HuH-7 (cell line): ENCODE results near the gene SPINK8.
"Not testable (repeated sequence)": the region's sequence is repeated elsewhere in the genome, so short reads cannot be mapped to it uniquely, and the experiment has no call there.

ENCODE experiments used
- DNase-seq: peaks from one replicate; pipeline ENCODE4 v3.0.0; 2011; ENCODE audit warnings: low spot score

Gene SPINK8

GRCh38 chr3:48333346-48334245 lies at the start of gene SPINK8:
SPINK8 (minus strand) TSS chr3:48333661; CDS start chr3:48328341, 5,320 bp downstream.
- DNase-seq: not testable (repeated sequence)

GRCh38 chr3:48372862-48373435 lies 39.5 kb upstream of the SPINK8 start:
- DNase-seq: no peak

- no peak for DNase-seq
These were observed 38.9 kb upstream of the SPINK8 start for GRCh38 chr3:48372377-48372770.

- DNase-seq: no peak
These were observed 38.4 kb upstream of the SPINK8 start, which contains the start of gene FBXW12 for GRCh38 chr3:48371651-48372376. FBXW12 (plus strand) TSS chr3:48372219; CDS start chr3:48372768, 549 bp downstream.

- no peak for DNase-seq
These were observed 36.9 kb upstream of the SPINK8 start for GRCh38 chr3:48370333-48370713.

- DNase-seq: no peak
These were observed 36.4 kb upstream of the SPINK8 start for GRCh38 chr3:48369693-48370332.

- DNase-seq: no peak
These were observed 33.7 kb upstream of the SPINK8 start for GRCh38 chr3:48367201-48367600.

GRCh38 chr3:48364840-48365239 lies 31.4 kb upstream of the SPINK8 start:
- DNase-seq: no peak

GRCh38 chr3:48361928-48362327 lies 28.5 kb upstream of the SPINK8 start:
- DNase-seq: no peak

GRCh38 chr3:48356419-48356818 lies 23.0 kb upstream of the SPINK8 start:
- DNase-seq: no peak

- no peak for DNase-seq
These were observed 20.5 kb upstream of the SPINK8 start for GRCh38 chr3:48353987-48354386.

GRCh38 chr3:48352546-48352945 lies 19.1 kb upstream of the SPINK8 start:
- DNase-seq: no peak

- DNase-seq: no peak
These were observed 14.0 kb upstream of the SPINK8 start for GRCh38 chr3:48347500-48347899.

GRCh38 chr3:48345946-48346572 lies 12.6 kb upstream of the SPINK8 start:
- DNase-seq: no peak

- no peak for DNase-seq
These were observed 11.5 kb upstream of the SPINK8 start for GRCh38 chr3:48344867-48345507.

- DNase-seq: no peak
These were observed 10.0 kb upstream of the SPINK8 start for GRCh38 chr3:48343432-48343831.

- DNase-seq: no peak
These were observed 5.2 kb upstream of the SPINK8 start for GRCh38 chr3:48338635-48339034.

GRCh38 chr3:48337536-48337935 lies 4.1 kb upstream of the SPINK8 start:
- not testable (repeated sequence) for DNase-seq

- not testable (repeated sequence) for DNase-seq
These were observed 1.8 kb upstream of the SPINK8 start for GRCh38 chr3:48335286-48335685.

GRCh38 chr3:48334605-48335004 lies 1.1 kb upstream of the SPINK8 start:
- no peak for DNase-seq
